ENCODE measurements around the gene DLX3.
A peak's percentile ranks its signal among the peaks of the same experiment; 100 is the strongest.

Gene DLX3

DNA sequence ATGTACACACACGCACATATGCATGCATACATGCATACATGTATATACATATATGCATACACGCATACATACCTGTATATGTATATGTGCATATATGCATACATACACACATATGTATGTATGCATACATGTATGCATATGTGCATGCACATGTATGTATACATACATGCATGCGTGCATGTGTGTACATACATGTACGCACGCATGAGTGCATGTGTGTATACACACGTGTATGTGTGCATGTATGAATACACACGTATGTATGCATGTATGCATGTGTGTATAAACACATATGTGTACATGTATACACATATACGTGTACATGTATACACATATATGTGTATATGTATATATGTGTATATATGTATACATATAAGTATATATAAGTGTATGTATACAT is 28.5 kb upstream of the DLX3 start:
- DNase-seq (ENCODE audit: low read depth in 2 of 2) = no peak

DNA sequence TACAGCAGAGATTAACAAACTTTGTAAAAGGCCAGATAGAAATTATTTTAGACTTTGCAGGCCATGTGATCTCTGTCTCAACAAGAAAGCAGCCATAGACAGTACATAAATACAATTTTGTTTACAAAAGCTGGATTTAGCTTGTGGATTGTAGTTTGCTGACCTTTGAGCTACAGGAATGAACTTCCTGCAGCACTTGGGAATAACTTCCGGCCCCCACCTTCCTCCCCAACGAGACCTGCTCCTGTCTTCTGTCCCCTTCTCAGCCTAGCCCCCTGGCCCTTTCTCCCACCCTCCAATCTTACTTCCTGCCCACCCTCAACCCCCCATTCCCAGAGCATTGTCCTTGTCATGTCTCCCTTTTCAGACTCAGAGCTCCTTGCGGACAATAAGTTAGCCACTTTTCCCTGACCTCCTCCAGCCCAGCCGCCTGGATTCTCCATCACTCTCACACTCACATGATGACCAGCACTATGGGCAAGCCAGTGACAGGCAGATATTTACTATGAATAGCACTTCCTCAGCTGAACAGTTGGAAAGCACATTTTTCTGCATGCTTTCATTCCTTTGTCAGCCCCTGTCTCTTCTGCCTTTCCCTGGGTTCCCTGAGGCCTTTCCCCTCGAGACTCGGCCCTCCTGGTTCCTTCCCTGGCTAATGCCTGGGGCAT is 27.6 kb upstream of the DLX3 start:
- DNase-seq (ENCODE audit: low read depth in 2 of 2) = no peak

DNA sequence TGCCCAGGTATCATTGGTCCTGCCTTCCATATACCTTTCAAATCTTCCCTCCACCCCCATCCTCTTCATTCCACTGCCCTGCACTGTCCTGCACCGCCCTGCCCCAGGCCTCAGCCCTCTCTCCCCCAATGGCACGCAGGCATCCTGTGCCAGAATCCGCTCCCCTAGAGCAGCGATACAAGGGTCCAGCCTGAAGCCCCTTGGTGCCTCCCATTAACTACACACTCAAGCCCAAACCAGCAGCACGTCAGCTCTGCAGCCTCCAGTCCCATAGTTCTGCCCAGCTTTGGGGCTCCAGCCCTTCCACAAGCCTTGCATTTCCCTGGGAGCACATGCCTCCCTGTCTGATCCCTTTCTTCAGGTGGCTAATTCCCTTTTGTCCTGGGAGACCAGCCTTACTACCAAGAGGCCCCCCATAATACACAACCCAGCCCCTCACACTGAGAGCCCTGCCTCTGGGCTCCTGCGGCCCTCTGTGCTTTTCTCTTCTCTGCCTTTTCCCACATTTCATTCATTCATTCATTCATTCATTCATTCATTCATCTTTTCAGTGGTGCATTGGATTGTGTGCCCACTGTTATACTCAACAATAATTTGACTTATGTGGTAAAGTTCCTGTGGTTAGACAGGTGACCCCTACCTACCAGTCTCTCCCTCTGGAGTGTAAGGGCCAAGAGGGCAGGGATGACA is 26.8 kb upstream of the DLX3 start:
- DNase-seq (ENCODE audit: low read depth in 2 of 2) = no peak

DNA sequence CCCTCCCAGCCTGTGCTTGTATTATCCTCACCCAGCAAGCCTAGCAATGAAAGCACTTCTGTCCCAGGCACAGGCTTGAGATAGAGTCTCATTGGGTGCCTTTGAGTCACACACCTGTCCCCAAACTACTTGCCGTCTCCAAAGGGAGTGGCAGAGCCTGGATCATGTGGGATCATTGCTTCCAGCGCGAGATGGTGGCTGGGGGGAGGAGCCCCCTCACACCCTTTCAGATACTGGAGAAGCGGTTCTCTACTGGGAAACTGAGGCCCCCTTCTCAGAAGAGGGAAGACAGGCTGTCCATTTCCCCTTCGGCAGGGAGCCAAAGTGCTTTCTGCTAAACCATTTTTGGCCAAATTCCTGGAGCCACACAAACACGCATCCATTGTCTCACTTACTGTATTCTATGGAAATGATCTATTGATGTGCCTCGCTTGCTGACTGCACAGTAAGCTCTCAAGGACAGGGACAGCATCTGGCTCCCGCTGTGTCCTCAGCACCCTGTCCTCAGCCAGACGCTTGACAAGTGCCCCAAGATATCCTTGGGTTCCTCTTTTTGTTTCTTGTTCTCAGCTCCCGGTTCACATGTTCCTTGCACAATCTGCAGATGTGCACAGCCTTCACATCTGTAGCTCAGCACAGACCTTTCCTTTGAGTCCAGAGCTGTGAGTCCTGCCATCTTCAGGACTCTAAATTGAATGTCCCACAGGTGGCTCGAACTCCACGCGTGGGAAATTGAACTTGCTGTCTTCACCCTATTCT is 26.0 kb upstream of the DLX3 start:
- DNase-seq (ENCODE audit: low read depth in 2 of 2) = no peak

- DNase-seq (ENCODE audit: low read depth in 2 of 2) = no peak
Measured at GRCh38 chr17:50018909-50019308, 23.9 kb upstream of the DLX3 start.

- no peak for DNase-seq (ENCODE audit: low read depth in 2 of 2)
Measured at GRCh38 chr17:50015146-50015545, 20.1 kb upstream of the DLX3 start.

DNA sequence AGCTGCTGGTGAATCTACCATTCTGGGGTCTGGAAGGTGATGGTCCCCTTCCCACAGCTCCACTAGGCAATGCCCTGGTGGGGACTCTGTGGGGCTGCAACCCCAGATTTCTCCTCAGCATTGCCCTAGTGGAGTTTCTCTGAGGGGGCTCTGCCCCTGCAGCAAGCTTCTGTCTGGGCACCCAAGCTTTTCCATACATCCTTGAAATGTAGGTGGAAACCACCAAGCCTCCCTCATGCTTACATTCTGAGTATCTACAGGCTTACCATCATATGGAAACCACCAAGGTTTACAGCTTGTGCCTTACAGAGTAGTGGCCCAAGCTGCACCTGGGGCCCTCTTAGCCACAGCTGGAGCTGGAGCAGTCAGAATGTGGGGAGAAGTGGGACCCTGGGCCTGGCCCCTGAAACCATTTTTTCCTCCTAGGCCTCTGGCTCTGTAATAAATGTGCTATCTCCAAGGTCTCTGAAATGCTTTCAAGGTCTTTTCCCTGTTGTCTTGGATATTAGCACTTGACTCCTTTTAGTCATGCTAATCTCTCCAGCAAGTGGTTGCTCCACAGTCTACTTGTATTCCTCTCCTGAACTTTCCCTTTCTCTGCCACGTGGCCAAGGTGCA is 19.6 kb upstream of the DLX3 start:
- DNase-seq (ENCODE audit: low read depth in 2 of 2) = no peak

DNA sequence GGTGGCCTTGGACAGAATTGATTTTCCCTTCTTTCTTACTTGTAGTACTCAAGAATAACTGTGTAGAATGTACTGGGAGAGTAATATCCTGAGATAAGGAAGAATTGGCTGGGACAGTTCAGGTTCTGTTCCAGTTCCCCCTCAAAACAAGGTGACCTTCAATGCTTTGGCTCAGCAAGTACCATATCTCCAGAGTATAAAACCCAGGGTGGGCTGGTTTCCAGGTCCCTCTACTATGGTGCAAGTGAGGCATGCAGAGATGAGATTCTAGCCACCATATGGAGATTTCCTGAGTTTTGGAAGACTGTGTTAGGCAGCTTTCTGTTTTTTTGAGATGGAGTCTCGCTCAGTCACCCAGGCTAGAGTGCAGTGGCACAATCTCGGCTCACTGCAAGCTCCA is 18.1 kb upstream of the DLX3 start:
- no peak for DNase-seq (ENCODE audit: low read depth in 2 of 2)

DNA sequence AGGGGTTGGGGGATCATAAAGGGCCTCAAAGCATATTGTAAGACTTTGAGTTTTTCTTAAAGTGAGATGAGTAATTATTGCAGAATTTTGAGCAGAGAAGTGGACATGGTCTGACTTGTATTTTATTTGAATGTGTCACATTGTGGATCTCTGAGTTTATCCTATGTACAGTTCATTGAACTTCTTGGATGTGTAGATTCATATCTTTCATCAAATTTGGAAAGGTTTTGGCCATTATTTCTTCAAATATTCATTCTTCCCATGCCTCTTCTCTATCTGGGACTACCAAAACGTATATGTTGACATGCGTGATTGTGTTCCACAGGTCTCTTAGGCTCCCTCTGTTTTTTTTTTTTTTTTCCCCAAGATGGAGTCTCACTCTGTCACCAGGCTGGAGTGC is 14.3 kb upstream of the DLX3 start:
- no peak for DNase-seq (ENCODE audit: low read depth in 2 of 2)

GRCh38 chr17:50003911-50004310 is 8.9 kb upstream of the DLX3 start:
- DNase-seq (ENCODE audit: low read depth in 2 of 2) = no peak

- DNase-seq (ENCODE audit: low read depth in 2 of 2) = no peak
Measured at GRCh38 chr17:49998836-49999511, 4.0 kb upstream of the DLX3 start.

GRCh38 chr17:49997773-49998703 is 3.0 kb upstream of the DLX3 start:
- peak; percentile 63 to 83 for DNase-seq (ENCODE audit: low read depth in 2 of 2)

DNA sequence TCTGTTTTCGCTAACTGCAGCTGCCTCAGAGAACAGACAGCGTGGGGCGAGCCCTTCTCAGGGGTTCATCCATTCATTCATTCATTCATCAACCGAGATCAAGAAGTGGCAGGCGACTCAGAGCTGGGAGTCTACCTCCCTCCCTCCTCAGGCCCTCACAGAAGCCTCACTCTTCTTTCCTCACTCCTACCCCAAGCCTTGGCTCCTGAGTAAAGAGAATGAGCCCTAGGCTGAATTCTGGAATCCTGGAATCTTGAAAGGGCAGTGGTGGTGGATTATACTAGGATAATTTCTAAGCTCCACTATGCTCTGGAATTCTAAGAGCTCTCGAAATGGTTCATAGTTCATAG is 2.3 kb upstream of the DLX3 start:
- no peak for DNase-seq (ENCODE audit: low read depth in 2 of 2)

GRCh38 chr17:49996495-49997300 is 1.7 kb upstream of the DLX3 start:
- DNase-seq (ENCODE audit: low read depth in 2 of 2) = peak; percentile 68 to 69

DNA sequence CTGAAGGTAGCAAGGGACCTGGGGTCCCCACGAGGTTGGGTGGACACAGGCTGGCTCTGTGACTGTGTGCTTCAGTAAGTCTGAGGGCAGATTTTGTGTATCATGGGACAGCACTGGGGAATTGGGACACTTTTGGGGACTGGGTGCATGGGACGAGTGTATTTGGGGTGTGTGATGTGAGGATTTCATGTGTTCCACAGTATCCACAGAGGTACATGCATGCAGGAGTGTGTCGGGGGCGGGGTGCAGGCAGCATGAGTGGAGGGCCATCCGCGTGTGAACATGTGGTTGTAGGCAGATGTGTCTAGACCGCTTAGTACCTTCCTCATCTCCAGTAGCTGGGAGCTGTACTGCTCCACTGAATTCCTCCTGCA is 1.1 kb upstream of the DLX3 start:
- no peak for DNase-seq (ENCODE audit: low read depth in 2 of 2)

DNA sequence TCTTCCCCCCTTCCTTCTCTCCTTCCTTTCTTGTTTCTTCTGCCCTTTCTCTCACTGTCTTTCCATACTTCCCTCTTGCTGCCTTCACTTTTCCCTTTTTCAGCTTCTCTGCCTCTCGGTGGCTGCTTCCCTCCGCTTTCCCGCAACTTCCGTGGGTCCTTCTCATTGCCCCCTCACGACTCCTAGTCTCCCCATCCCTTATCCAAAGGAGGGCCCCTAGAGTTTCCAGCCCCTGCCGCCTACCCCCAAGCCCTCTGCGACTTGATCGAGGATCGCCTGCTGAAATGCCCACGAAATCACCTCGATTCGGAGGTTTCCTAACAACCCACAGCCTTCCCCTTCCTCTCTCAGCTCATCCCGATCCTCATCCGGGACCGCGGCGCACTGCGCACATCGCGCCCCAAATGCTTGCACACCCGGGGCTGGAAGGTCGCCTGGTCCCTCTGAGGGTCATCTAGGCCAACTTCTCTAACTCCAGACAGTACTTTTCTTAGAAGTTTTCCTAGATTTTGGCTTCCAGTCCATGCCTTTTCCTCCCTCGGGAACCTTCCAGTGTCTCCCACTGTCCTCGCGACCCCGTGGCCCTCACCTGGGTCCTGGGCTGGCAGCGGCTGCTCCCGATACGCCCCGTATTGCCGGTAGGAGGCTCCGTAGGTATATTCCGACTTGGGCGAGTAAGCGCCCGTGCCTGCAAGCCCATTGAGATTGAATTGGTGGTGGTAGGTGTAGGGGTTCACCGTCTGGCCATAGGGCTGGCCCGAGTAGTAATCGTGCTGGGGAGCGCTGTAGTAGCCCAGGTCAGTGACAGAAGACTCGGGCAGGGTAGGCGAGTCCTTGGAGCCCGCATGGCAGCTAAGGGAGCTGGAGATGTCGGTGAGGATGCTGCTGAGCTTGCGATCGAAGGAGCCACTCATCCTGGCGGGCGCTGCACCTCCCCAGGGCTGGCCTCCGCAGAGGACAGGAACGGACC is 654 bp downstream of the DLX3 start:
- no peak for DNase-seq (ENCODE audit: low read depth in 2 of 2)

- no peak for DNase-seq (ENCODE audit: low read depth in 2 of 2)
Measured at GRCh38 chr17:49993423-49994060, 1.5 kb downstream of the DLX3 start.

GRCh38 chr17:49992933-49993422 is 2.0 kb downstream of the DLX3 start:
- no peak for DNase-seq (ENCODE audit: low read depth in 2 of 2)
